ENCODE results near the gene MRPL17. TPM values are rescaled to one million over a fixed set of nuclear protein-coding genes. Genes with fewer than 3 reads are reported as not detected.

The MRPL17 gene
- total RNA-seq, 2 donors from 2014 or later: 57.6 to 72.6 TPM

DNA sequence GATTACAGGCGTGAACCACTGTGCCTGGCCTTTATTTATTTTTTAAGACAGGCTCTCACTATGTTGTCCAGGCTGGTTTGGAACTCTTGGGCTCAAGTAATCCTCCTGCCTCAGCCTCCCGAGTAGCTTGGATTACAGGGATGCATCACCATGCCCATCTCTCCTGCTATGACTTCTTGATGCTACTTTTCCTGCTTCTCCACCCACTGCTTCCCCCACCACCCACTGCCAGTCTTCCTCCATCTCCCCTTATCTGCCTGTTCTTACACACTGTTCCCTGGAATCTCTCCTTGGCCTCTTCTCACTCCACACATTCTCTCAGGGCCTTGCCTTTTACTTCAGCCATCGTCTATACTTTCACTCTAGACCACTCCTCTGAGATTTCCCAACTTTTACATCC, 46.7 kb downstream of the MRPL17 start:
- peaks cover 39% of the 10 kb centered on the region for H3K36me3 ChIP-seq (ENCODE audit: control insufficient read depth, insufficient read depth, low read length)
- no peak for DNase-seq
- peaks cover 9% of the 10 kb centered on the region for H3K27me3 Mint-ChIP-seq (ENCODE audit: insufficient read depth)
- no peaks in the 10 kb centered on the region for H3K4me1 Mint-ChIP-seq
- no peak overlapping the region for H3K4me3 ChIP-seq (ENCODE audit: low read length)
- H3K27ac Mint-ChIP-seq: no peak overlapping the region
- peaks cover 6% of the 10 kb centered on the region for H3K27me3 ChIP-seq (ENCODE audit: control insufficient read depth, insufficient read depth, low read length, poor library complexity, severe bottlenecking)
- H3K27ac ChIP-seq (ENCODE audit: low read depth, low read length): no peak overlapping the region
- TF ChIP-seq, protein P1, sequence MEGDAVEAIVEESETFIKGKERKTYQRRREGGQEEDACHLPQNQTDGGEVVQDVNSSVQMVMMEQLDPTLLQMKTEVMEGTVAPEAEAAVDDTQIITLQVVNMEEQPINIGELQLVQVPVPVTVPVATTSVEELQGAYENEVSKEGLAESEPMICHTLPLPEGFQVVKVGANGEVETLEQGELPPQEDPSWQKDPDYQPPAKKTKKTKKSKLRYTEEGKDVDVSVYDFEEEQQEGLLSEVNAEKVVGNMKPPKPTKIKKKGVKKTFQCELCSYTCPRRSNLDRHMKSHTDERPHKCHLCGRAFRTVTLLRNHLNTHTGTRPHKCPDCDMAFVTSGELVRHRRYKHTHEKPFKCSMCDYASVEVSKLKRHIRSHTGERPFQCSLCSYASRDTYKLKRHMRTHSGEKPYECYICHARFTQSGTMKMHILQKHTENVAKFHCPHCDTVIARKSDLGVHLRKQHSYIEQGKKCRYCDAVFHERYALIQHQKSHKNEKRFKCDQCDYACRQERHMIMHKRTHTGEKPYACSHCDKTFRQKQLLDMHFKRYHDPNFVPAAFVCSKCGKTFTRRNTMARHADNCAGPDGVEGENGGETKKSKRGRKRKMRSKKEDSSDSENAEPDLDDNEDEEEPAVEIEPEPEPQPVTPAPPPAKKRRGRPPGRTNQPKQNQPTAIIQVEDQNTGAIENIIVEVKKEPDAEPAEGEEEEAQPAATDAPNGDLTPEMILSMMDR (conservative IDR thresholded peaks at IDR 0.05): no peak
- WGBS, 2 experiments (ENCODE audit: insufficient coverage in 1 of 2, insufficient read length in 1 of 2): 88 to 93% methylated on average over 3 of the region's 3 CpGs
- no peaks in the 10 kb centered on the region for H3K4me1 ChIP-seq (ENCODE audit: control insufficient read depth, insufficient read depth, low read length)
- H3K4me3 Mint-ChIP-seq: no peak overlapping the region
- no peaks in the 10 kb centered on the region for H3K9me3 ChIP-seq (ENCODE audit: control insufficient read depth, low read length)
- H3K36me3 Mint-ChIP-seq (ENCODE audit: low read depth): peaks cover 14% of the 10 kb centered on the region
- no peaks in the 10 kb centered on the region for H3K9me3 Mint-ChIP-seq
- H3K9ac ChIP-seq (ENCODE audit: extremely low read depth, low read length, poor library complexity, severe bottlenecking): no peak overlapping the region

DNA sequence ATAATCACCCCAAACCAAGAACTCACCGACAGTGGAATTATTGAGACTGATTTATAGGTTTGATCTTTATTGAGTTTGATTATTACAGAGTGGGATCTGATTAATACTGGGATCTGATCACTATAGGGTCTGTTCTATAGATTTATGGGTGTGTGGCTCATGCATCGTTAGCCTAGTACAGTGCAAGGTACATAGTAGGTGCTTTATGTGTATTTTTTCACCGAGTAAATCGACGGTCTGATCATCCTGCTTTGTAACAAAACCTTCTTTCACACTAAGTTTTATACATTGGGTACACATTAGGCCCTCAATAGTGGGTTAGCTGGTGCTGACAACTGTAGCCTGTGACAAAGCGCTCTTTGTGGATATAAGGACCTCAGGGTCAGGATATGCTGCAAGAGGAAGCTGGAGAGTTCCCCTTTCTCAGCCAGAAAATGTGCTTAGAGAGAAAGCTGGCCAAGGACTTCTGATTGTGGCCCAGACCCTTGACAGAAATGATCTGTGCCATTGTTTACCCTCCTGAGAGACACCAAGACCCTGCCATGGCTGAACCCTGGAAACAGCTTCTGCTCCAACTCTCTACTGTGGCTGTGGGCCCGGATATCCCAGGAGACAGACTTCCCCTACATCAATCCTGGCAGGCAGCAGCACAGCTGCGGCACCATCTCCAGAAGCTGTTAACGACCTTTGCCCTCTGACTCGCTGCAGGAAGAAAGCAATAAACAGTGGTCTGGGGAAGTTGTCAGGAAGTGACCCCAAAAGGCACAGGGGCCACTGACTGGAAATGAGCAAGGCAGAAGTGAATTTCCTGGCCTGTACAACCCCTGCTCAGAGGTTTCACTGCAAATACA, 47.8 kb downstream of the MRPL17 start:
- Histone ChIP-seq H3K4me1 (ENCODE audit: control insufficient read depth, insufficient read depth, low read length) (no peaks in the 10 kb centered on the region), H3K27ac (ENCODE audit: low read depth, low read length) (peak overlapping the region; percentile 58), H3K27me3 (ENCODE audit: control insufficient read depth, insufficient read depth, low read length, poor library complexity, severe bottlenecking) (peaks cover 18% of the 10 kb centered on the region), H3K9ac (ENCODE audit: extremely low read depth, low read length, poor library complexity, severe bottlenecking) (no peak overlapping the region), H3K9me3 (ENCODE audit: control insufficient read depth, low read length) (no peaks in the 10 kb centered on the region), H3K36me3 (ENCODE audit: control insufficient read depth, insufficient read depth, low read length) (peaks cover 47% of the 10 kb centered on the region), H3K4me3 (ENCODE audit: low read length) (no peak overlapping the region)
- H3K4me3 Mint-ChIP-seq: no peak overlapping the region
- H3K4me1 Mint-ChIP-seq: peaks cover 2% of the 10 kb centered on the region
- TF ChIP-seq, protein P1 (conservative IDR thresholded peaks at IDR 0.05): no peak
- WGBS, 2 experiments (ENCODE audit: insufficient coverage in 1 of 2, insufficient read length in 1 of 2): 68 to 83% methylated on average over 5 to 10 of the region's 10 CpGs
- no peak for DNase-seq
- no peaks in the 10 kb centered on the region for H3K9me3 Mint-ChIP-seq
- H3K27me3 Mint-ChIP-seq (ENCODE audit: insufficient read depth): peaks cover 20% of the 10 kb centered on the region
- H3K27ac Mint-ChIP-seq: peak overlapping the region; percentile 23
- H3K36me3 Mint-ChIP-seq (ENCODE audit: low read depth): peaks cover 18% of the 10 kb centered on the region

DNA sequence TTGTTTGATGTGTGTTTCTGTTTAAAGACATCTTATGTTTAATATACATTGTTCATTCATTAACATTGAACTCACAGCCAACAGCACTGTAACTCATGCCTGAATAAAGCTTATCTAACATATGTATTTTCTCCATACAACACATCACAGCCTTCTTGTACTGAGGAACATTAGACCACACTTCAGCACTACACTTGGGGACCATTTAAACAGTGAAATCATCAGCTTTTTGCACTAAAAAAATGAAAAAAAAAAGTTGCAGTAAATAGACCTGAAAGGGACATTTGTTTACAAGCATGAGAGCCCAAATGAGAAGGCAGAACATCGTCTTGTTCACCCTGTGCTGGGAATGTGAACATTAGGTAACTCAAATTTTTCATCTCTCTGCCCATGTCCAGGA, 48.6 kb downstream of the MRPL17 start:
- DNase-seq: no peak
- Histone ChIP-seq H3K36me3 (ENCODE audit: control insufficient read depth, insufficient read depth, low read length) (peaks cover 45% of the 10 kb centered on the region), H3K9me3 (ENCODE audit: control insufficient read depth, low read length) (no peaks in the 10 kb centered on the region), H3K4me3 (ENCODE audit: low read length) (no peak overlapping the region), H3K27ac (ENCODE audit: low read depth, low read length) (no peak overlapping the region), H3K4me1 (ENCODE audit: control insufficient read depth, insufficient read depth, low read length) (no peaks in the 10 kb centered on the region), H3K27me3 (ENCODE audit: control insufficient read depth, insufficient read depth, low read length, poor library complexity, severe bottlenecking) (peaks cover 25% of the 10 kb centered on the region), H3K9ac (ENCODE audit: extremely low read depth, low read length, poor library complexity, severe bottlenecking) (no peak overlapping the region)
- H3K27ac Mint-ChIP-seq: no peak overlapping the region
- H3K4me1 Mint-ChIP-seq: peaks cover 2% of the 10 kb centered on the region
- peaks cover 26% of the 10 kb centered on the region for H3K27me3 Mint-ChIP-seq (ENCODE audit: insufficient read depth)
- peaks cover 20% of the 10 kb centered on the region for H3K36me3 Mint-ChIP-seq (ENCODE audit: low read depth)
- H3K4me3 Mint-ChIP-seq: no peak overlapping the region
- no peaks in the 10 kb centered on the region for H3K9me3 Mint-ChIP-seq
- TF ChIP-seq, protein P1 (conservative IDR thresholded peaks at IDR 0.05): no peak
- 89% methylated on average over 1 of the region's 1 CpG; no CpG with 5 or more reads in 1 of the 2 experiments for WGBS, 2 experiments (ENCODE audit: insufficient coverage in 1 of 2, insufficient read length in 1 of 2)

Measured in endodermal cell (in vitro differentiated cells).